HL-60 (cell line): ENCODE measurements around the gene SARDH.

Experiments
- GABPA ChIP-seq: IDR thresholded peaks from 2 replicates; pipeline ENCODE4 v1.6.1; 2012; ENCODE audit warnings: low read depth
- SPI1 ChIP-seq: IDR thresholded peaks from 2 replicates; pipeline ENCODE4 v1.6.1; 2012; ENCODE audit warnings: low read depth, mild to moderate bottlenecking, borderline replicate concordance
- TF ChIP-seq, protein P1 (sequence below): IDR thresholded peaks from one replicate; pipeline ENCODE4 v1.5.1; 2011; ENCODE audit warnings: low read length, control low read depth, inconsistent platforms; ENCODE audit not compliant: insufficient read depth
- TF ChIP-seq, protein P2 (sequence below): IDR thresholded peaks from 2 replicates; pipeline ENCODE4 v1.6.1; 2012; ENCODE audit warnings: low read depth; ENCODE audit not compliant: insufficient replicate concordance

DNA sequence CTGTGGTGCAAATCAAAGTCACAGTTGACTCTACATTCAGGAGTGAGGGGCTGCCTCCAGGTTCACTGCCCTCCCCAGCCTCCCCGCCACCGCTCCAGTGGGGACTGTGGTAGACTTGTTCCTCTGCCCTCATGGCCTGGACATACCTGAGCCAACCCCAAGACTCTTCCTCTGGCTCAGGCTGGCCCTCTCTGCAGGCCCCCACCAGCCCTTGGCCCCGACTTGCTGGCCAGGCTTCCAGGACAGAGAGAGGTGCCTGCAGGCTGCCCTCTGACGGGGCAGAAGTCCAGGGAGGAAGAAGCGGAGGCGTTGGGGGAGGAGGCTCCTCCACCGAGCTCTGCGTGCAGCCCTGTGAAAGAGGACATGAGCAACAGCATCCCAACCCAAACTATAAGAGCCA lies 2.8 kb upstream of the SARDH start:
- TF ChIP-seq SPI1 (no peak), GABPA (no peak)
- TF ChIP-seq, protein P1, sequence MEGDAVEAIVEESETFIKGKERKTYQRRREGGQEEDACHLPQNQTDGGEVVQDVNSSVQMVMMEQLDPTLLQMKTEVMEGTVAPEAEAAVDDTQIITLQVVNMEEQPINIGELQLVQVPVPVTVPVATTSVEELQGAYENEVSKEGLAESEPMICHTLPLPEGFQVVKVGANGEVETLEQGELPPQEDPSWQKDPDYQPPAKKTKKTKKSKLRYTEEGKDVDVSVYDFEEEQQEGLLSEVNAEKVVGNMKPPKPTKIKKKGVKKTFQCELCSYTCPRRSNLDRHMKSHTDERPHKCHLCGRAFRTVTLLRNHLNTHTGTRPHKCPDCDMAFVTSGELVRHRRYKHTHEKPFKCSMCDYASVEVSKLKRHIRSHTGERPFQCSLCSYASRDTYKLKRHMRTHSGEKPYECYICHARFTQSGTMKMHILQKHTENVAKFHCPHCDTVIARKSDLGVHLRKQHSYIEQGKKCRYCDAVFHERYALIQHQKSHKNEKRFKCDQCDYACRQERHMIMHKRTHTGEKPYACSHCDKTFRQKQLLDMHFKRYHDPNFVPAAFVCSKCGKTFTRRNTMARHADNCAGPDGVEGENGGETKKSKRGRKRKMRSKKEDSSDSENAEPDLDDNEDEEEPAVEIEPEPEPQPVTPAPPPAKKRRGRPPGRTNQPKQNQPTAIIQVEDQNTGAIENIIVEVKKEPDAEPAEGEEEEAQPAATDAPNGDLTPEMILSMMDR = no peak
- TF ChIP-seq, protein P2, sequence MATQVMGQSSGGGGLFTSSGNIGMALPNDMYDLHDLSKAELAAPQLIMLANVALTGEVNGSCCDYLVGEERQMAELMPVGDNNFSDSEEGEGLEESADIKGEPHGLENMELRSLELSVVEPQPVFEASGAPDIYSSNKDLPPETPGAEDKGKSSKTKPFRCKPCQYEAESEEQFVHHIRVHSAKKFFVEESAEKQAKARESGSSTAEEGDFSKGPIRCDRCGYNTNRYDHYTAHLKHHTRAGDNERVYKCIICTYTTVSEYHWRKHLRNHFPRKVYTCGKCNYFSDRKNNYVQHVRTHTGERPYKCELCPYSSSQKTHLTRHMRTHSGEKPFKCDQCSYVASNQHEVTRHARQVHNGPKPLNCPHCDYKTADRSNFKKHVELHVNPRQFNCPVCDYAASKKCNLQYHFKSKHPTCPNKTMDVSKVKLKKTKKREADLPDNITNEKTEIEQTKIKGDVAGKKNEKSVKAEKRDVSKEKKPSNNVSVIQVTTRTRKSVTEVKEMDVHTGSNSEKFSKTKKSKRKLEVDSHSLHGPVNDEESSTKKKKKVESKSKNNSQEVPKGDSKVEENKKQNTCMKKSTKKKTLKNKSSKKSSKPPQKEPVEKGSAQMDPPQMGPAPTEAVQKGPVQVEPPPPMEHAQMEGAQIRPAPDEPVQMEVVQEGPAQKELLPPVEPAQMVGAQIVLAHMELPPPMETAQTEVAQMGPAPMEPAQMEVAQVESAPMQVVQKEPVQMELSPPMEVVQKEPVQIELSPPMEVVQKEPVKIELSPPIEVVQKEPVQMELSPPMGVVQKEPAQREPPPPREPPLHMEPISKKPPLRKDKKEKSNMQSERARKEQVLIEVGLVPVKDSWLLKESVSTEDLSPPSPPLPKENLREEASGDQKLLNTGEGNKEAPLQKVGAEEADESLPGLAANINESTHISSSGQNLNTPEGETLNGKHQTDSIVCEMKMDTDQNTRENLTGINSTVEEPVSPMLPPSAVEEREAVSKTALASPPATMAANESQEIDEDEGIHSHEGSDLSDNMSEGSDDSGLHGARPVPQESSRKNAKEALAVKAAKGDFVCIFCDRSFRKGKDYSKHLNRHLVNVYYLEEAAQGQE = no peak
